Endothelial cell of umbilical vein (primary cell): ENCODE data around the gene POLR2F. TPM values are rescaled to one million over a fixed set of nuclear protein-coding genes. Genes with fewer than 3 reads are reported as not detected.

Experiments used
- BruUV-seq: library from RNA; stranded (reverse); fragments of 400-500 nt; replicated peaks from 2 replicates; lab custom pipeline; 2021; lab: Mats Ljungman, UMichigan
- CTCF ChIA-PET: fragments of 300-600, 350-600 bp; sonication (Branson Sonifier 250); formaldehyde crosslinking; loops from one replicate; lab custom pipeline; 2021; ENCODE audit warnings: antibody characterized with exemption, inconsistent platforms; lab: Charles Lee
- POLR2A ChIA-PET: fragments of 300-600, 350-600 bp; sonication (Branson Sonifier 250); formaldehyde crosslinking; loops from one replicate; lab custom pipeline; 2021; ENCODE audit warnings: antibody characterized with exemption, inconsistent platforms; lab: Charles Lee
- DNase-seq: peaks from one replicate; pipeline ENCODE4 v3.0.0-alpha.2; 2011; ENCODE audit warnings: low read depth, low spot score
- FAIRE-seq: peaks from 2 replicates; lab custom pipeline; 2011; peaks lifted over from hg19 to GRCh38; lab: Jason Lieb, UNC
- H2AFZ ChIP-seq: 2 replicates; pipeline ENCODE4 v1.6.0; 2012; ENCODE audit warnings: low read depth, low read length, control low read depth, inconsistent platforms
- H3K27ac ChIP-seq: 2 replicates; pipeline ENCODE4 v1.5.1; 2011; ENCODE audit warnings: low read depth, mild to moderate bottlenecking, control low read depth, low read length, moderate library complexity; ENCODE audit not compliant: insufficient read depth
- H3K27me3 ChIP-seq, 2 experiments: 2 replicates each; pipeline versions ENCODE4 v1.6.0 to v1.6.1; 2011; ENCODE audit warnings: low read length in 2 of 2, mixed read lengths in 1 of 2; ENCODE audit not compliant: control insufficient read depth in 2 of 2, insufficient read depth in 2 of 2
- H3K36me3 ChIP-seq, 2 experiments: 2 replicates in 1 of 2; 3 replicates in 1 of 2; pipeline ENCODE4 v1.5.1; 2011; ENCODE audit warnings: low read length in 2 of 2, mild to moderate bottlenecking in 1 of 2, moderate library complexity in 1 of 2; ENCODE audit not compliant: control insufficient read depth in 2 of 2, insufficient read depth in 2 of 2; ENCODE audit errors: extremely low read depth in 1 of 2
- H3K4me1 ChIP-seq: 3 replicates; pipeline ENCODE4 v1.5.1; 2011; ENCODE audit warnings: mild to moderate bottlenecking, low read length; ENCODE audit not compliant: control insufficient read depth, insufficient read depth; ENCODE audit errors: extremely low read depth
- H3K4me2 ChIP-seq: 2 replicates; pipeline ENCODE4 v1.6.1; 2011; ENCODE audit warnings: low read length, control low read depth, mixed read lengths; ENCODE audit not compliant: insufficient read depth
- H3K4me3 ChIP-seq, 3 experiments: fragments of 200-600 bp in 1 of 3; sonication (generic), shearing (Covaris generic) in 1 of 3; replicated peaks in 1 of 3; 2 replicates each; pipeline ENCODE4 v1.5.1; 2011 to 2016; ENCODE audit warnings: control low read depth in 3 of 3, low read length in 3 of 3, mild to moderate bottlenecking in 2 of 3, inconsistent platforms in 1 of 3, low read depth in 1 of 3, moderate library complexity in 1 of 3; ENCODE audit not compliant: insufficient read depth in 1 of 3
- H3K79me2 ChIP-seq: 2 replicates; pipeline ENCODE4 v1.6.0; 2012; ENCODE audit warnings: low read length, inconsistent platforms; ENCODE audit not compliant: control insufficient read depth, insufficient read depth
- H3K9ac ChIP-seq: replicated peaks from 2 replicates; pipeline ENCODE3; 2011; ENCODE audit warnings: low read length, control low read depth; ENCODE audit not compliant: insufficient read depth; ENCODE audit errors: extremely low read depth
- H3K9me1 ChIP-seq: replicated peaks from 3 replicates; pipeline ENCODE4 v1.6.0; 2011; ENCODE audit warnings: mild to moderate bottlenecking, low read length; ENCODE audit not compliant: control insufficient read depth, insufficient read depth; ENCODE audit errors: extremely low read depth
- H3K9me3 ChIP-seq: replicated peaks from 2 replicates; pipeline ENCODE4 v1.5.1; 2012; ENCODE audit warnings: low read length, inconsistent platforms; ENCODE audit not compliant: control insufficient read depth, insufficient read depth
- H4K20me1 ChIP-seq: replicated peaks from 2 replicates; pipeline ENCODE3; 2011; ENCODE audit warnings: mild to moderate bottlenecking, low read length; ENCODE audit not compliant: control insufficient read depth, insufficient read depth; ENCODE audit errors: extremely low read depth
- EZH2 ChIP-seq: IDR thresholded peaks from 2 replicates; pipeline ENCODE4 v1.6.1; 2012; ENCODE audit warnings: borderline replicate concordance, low read depth, mild to moderate bottlenecking, moderate library complexity, low read length, inconsistent platforms; ENCODE audit not compliant: severe bottlenecking
- FOS ChIP-seq: IDR thresholded peaks from 2 replicates; pipeline ENCODE4 v1.6.1; 2011; ENCODE audit warnings: mild to moderate bottlenecking, low read length, moderate library complexity, borderline replicate concordance; ENCODE audit not compliant: insufficient read depth
- GATA2 ChIP-seq: IDR thresholded peaks from 2 replicates; pipeline ENCODE4 v1.7.0; 2011; ENCODE audit warnings: low read depth, mild to moderate bottlenecking, moderate library complexity, mixed read lengths, low read length; ENCODE audit not compliant: insufficient read length, insufficient read depth
- JUN ChIP-seq: IDR thresholded peaks from 2 replicates; pipeline ENCODE4 v1.6.1; 2011; ENCODE audit warnings: borderline replicate concordance, low read depth; ENCODE audit not compliant: insufficient read length, insufficient read depth
- MYC ChIP-seq: IDR thresholded peaks from one replicate; pipeline ENCODE4 v1.6.1; 2011; ENCODE audit warnings: mild to moderate bottlenecking, low read depth, low read length
- POLR2A ChIP-seq: IDR thresholded peaks from 2 replicates; pipeline ENCODE4 v1.6.1; 2012; ENCODE audit warnings: low read depth, mild to moderate bottlenecking, control low read depth, low read length
- POLR2AphosphoS5 ChIP-seq: IDR thresholded peaks from 2 replicates; pipeline ENCODE4 v1.6.1; 2012; ENCODE audit warnings: low read depth, mild to moderate bottlenecking, control low read depth, low read length, moderate library complexity; ENCODE audit not compliant: insufficient read depth
- dilution Hi-C: fragments of 300-500 bp; cut with MboI; formaldehyde crosslinking; loops from one replicate; pipeline ENCODE4 v1.15.0; 2019; ENCODE audit warnings: low sequenced_read_pairs; ENCODE audit not compliant: extremely low pct_ligation_motif_present
- intact Hi-C: fragments of 100-400 bp; cut with micrococcal nuclease; formaldehyde crosslinking; loops from one replicate; pipeline ENCODE4 v1.10.0; 2022
- polyA plus RNA-seq, 4 experiments: library from polyadenylated mRNA; depleted of rRNA in 3 of 4; stranded (reverse) in 3 of 4; unstranded in 1 of 4; fragments of >200 nt; gene quantifications; 2 replicates each; pipeline versions ENCODE4 v1.2.1 to v1.2.3, GENCODE V29; 2011 to 2012; ENCODE audit warnings: missing spikeins in 1 of 4
- total RNA-seq: library from RNA; stranded (reverse); gene quantifications from 2 replicates; pipeline ENCODE4 v1.2.3, GENCODE V29; 2021
- TF ChIP-seq, protein P1 (sequence below): IDR thresholded peaks from 2 replicates; pipeline ENCODE4 v1.6.1; 2011; ENCODE audit not compliant: insufficient read depth, insufficient read length
- TF ChIP-seq, protein P2 (sequence below), 2 donors: IDR thresholded peaks; 1 replicate in 1 of 2; 2 replicates in 1 of 2; pipeline ENCODE4 v1.5.1; 2011; ENCODE audit warnings: low read length in 2 of 2, mild to moderate bottlenecking in 2 of 2, moderate library complexity in 2 of 2, control low read depth in 1 of 2, inconsistent platforms in 1 of 2, low read depth in 1 of 2; ENCODE audit not compliant: insufficient read depth in 1 of 2; ENCODE audit errors: extremely low read depth in 1 of 2

POLR2F gene
- total and polyA plus RNA-seq, 2 donors (not counting 3 experiments of a cell fraction or from before 2014, with no cell fraction given): 106 to 112 TPM

DNA sequence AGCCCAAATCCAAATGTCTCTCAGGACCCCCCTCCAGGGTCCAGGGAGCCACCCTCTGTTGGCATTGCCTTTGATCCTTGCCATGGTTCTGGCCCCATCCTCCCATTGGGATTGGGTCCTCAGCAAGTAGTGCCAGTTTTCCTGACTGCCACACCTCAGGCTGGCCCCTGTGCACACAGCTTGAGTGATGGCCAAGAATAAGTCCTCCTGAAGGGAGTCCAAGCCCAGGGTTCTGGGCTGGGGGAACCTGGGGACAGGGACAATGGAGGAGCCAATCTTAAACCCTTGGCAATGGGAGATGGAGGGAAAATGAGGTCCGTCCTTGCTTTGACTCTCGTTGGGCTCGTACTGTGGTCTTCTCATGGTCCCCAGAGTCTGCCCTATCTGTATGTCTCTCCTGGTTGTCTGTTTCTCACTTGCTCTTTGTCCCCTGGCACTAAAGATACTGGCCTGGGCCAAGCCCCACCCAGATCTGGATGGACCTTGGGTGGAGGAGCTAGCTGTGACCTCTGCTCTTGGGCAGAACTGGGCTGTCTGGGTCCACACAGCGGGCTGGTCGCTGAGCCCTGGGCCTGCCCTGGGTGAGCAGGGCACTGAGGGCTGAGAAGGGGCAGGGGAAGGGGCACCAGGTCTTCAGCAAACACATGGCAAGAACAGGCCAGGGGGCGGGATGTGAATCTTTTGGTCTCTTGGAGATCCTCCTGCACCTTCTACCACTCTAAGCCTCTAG is 27.9 kb downstream of the POLR2F start:
- DNase-seq (no peak), FAIRE-seq (no peak)
- no peaks in the 10 kb centered on the region for H3K4me1 ChIP-seq
- H3K79me2 ChIP-seq: no peaks in the 10 kb centered on the region
- H3K36me3 ChIP-seq: no peaks in the 10 kb centered on the region
- H3K27me3 ChIP-seq: no peaks in the 10 kb centered on the region
- no peaks in the 10 kb centered on the region for H4K20me1 ChIP-seq
- no peak overlapping the region for H3K9ac ChIP-seq
- CTCF ChIA-PET: interaction anchor here (0.5 to 1.5 kb wide), 2 partner anchors 16 to 56 kb away, joined by 3 to 4 read pairs; no protein-coding TSS in a partner anchor
- H3K9me1 ChIP-seq: no peaks in the 10 kb centered on the region
- TF ChIP-seq MYC (no peak), GATA2 (no peak), POLR2A (no peak), EZH2 (no peak), FOS (no peak), JUN (no peak), POLR2AphosphoS5 (no peak)
- TF ChIP-seq, protein P1, sequence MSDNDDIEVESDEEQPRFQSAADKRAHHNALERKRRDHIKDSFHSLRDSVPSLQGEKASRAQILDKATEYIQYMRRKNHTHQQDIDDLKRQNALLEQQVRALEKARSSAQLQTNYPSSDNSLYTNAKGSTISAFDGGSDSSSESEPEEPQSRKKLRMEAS: no peak
- TF ChIP-seq, protein P2, sequence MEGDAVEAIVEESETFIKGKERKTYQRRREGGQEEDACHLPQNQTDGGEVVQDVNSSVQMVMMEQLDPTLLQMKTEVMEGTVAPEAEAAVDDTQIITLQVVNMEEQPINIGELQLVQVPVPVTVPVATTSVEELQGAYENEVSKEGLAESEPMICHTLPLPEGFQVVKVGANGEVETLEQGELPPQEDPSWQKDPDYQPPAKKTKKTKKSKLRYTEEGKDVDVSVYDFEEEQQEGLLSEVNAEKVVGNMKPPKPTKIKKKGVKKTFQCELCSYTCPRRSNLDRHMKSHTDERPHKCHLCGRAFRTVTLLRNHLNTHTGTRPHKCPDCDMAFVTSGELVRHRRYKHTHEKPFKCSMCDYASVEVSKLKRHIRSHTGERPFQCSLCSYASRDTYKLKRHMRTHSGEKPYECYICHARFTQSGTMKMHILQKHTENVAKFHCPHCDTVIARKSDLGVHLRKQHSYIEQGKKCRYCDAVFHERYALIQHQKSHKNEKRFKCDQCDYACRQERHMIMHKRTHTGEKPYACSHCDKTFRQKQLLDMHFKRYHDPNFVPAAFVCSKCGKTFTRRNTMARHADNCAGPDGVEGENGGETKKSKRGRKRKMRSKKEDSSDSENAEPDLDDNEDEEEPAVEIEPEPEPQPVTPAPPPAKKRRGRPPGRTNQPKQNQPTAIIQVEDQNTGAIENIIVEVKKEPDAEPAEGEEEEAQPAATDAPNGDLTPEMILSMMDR (IDR thresholded peaks at IDR 0.05; ENCODE audit: extremely low read depth in 1 of 2, insufficient read depth in 1 of 2, low read depth in 1 of 2, low read length in 2 of 2): no peak
- no peak overlapping the region for H3K27ac ChIP-seq
- H2AFZ ChIP-seq: no peak overlapping the region
- no peak overlapping the region for H3K4me2 ChIP-seq
- POLR2A ChIA-PET: no interaction called here
- intact Hi-C loops (no loop called here), dilution Hi-C loops (no loop called here)
- H3K9me3 ChIP-seq: no peaks in the 10 kb centered on the region
- no peak overlapping the region for H3K4me3 ChIP-seq
- BruUV-seq: no TSS peak
